Measurements from ENCODE around the gene LRRC75A. TPM values are rescaled to one million over a fixed set of nuclear protein-coding genes. Genes with fewer than 3 reads are reported as not detected.
"Not testable (repeated sequence)": the region's sequence is repeated elsewhere in the genome, so short reads cannot be mapped to it uniquely, and the experiment has no call there.

The LRRC75A gene
- total RNA-seq, 2 experiments from 2014 or later, result 1.5 to 1.7 TPM

DNA sequence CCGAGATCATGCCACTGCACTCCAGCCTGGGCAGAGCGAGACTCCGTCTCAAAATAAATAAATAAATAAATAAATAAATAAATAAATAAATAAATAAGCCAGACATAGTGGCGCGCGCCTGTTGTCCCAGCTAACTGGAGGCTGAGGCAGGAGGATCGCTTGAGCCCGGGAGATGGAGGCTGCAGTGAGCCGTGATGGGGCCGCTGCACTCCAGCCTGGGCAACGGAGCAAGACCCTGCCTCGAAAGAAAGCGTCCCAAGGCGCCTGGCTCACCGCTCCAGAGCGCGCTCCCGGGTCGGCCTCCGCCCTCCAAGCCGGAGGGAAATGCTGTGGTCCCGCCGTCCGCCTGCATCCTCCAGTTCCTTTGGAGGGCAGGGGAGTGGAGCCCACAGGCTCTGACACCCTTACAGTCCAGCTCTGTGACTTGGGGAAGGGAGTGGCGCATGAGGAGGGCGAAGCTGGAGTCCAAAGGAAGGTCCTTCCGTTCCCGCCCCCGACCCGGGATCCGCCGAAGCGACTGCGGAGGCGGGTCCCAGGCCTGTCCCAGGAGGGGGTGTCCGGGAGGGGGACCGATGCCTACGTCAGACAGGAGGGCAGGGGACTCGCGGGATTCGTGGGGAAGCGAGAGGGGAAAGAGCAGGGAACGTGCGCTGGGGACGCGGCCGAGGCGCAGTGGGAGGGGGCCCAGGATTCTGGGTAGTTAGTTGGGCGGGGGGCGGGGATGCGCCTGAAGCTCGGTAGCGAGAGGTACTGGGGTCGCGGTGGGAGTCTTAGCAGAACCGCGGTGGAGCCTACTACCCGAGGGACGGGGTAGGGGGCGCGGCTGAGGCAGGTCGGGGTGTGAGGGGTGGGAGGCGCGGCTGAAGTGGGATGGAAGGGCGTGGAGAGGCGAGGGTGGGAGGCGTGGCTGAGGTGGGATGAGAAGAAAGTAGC lies 85.0 kb downstream of the LRRC75A start:
- no peaks in the 10 kb centered on the region for H3K9me3 Mint-ChIP-seq
- H3K4me3 Mint-ChIP-seq, result peak overlapping the region; percentile 37
- H3K27me3 Mint-ChIP-seq, result peaks cover 18% of the 10 kb centered on the region
- DNase-seq, result no peak
- no peak overlapping the region for H3K27ac Mint-ChIP-seq
- no peaks in the 10 kb centered on the region for H3K36me3 Mint-ChIP-seq
- peaks cover 3% of the 10 kb centered on the region for H3K4me1 Mint-ChIP-seq

DNA sequence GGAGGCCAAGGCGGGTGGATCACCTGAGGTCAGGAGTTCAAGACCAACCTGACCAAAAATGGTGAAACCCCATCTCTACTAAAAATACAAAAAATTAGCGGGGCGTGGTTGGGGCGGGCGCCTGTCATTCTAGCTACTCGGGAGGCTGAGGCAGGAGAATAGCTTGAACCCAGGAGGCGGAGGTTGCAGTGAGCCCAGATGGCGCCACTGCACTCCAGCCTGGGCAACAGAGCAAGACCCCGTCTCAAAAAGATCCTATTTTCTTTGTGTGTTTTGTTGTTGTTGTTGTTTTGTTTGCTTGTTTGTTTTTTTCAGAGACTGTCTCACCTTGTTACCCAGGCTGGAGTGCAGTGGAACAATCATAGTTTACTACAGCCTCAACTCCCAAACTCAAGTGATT lies 88.1 kb downstream of the LRRC75A start:
- peaks cover 26% of the 10 kb centered on the region for H3K27me3 Mint-ChIP-seq
- H3K4me1 Mint-ChIP-seq, DNase-seq, H3K36me3 Mint-ChIP-seq, H3K4me3 Mint-ChIP-seq, H3K27ac Mint-ChIP-seq, H3K9me3 Mint-ChIP-seq: not testable (repeated sequence)

DNA sequence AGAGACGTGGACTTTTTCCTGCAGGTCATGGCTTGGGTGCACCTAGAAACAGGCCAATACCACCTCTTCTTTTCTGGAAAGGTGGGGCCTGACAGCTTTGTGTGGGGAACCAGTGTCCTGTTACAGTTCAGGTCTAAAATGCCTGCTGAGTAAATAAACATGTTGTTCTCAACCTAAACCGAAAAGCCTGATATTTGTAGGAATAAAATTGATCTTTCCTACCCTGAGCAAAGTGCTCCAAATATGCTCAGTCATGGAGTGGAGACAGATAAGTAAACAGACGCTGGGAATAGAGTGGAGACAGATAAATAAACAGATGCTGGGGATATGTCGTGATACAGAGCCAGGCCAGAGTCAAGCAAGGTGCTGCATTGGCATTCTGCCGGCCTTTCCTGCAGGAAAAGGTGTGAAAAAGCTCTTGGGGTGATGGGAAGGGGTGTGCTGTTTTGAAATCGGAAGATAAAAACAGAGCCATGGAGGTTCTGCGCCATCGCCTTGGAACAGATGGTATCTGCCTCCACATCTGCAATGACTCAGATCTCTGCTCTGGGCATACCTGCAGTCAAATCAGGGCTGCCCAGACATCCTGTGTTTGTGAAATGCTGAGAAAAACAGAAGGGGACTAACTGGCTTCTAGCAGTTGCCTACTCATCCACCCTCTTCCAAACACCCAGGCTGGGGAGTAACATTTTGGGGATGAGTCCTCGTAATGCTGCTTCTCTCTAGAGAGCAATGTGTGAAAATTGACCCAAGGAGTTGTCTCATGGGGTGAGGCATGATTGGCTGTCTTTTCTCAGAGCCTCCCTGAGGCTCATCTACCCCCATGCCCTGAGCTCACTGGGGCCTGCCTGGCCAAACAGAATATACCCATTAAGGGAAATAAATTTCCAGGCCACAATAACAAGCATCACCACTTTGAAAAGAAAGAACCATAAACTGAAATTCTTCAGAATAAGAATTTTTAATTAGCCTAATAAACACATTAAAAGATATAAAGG lies 93.4 kb downstream of the LRRC75A start:
- H3K36me3 Mint-ChIP-seq, result no peaks in the 10 kb centered on the region
- H3K9me3 Mint-ChIP-seq, result no peaks in the 10 kb centered on the region
- no peak for DNase-seq
- peaks cover 6% of the 10 kb centered on the region for H3K4me1 Mint-ChIP-seq
- no peak overlapping the region for H3K4me3 Mint-ChIP-seq
- H3K27ac Mint-ChIP-seq, result no peak overlapping the region
- peaks cover 8% of the 10 kb centered on the region for H3K27me3 Mint-ChIP-seq

GRCh38 chr17:16396693-16397092 lies 95.3 kb downstream of the LRRC75A start:
- H3K27ac Mint-ChIP-seq, H3K4me1 Mint-ChIP-seq, H3K27me3 Mint-ChIP-seq, DNase-seq, H3K4me3 Mint-ChIP-seq, H3K36me3 Mint-ChIP-seq, H3K9me3 Mint-ChIP-seq: not testable (repeated sequence)

- DNase-seq, H3K4me3 Mint-ChIP-seq, H3K36me3 Mint-ChIP-seq, H3K4me1 Mint-ChIP-seq, H3K27ac Mint-ChIP-seq, H3K27me3 Mint-ChIP-seq, H3K9me3 Mint-ChIP-seq: not testable (repeated sequence)
Observed at GRCh38 chr17:16395887-16396286, 96.1 kb downstream of the LRRC75A start.

- not testable (repeated sequence) for H3K9me3 Mint-ChIP-seq, H3K27me3 Mint-ChIP-seq, DNase-seq, H3K27ac Mint-ChIP-seq, H3K36me3 Mint-ChIP-seq, H3K4me3 Mint-ChIP-seq, H3K4me1 Mint-ChIP-seq
Observed at GRCh38 chr17:16392491-16392890, 99.5 kb downstream of the LRRC75A start.

Other genes with a start within 250 kb of the LRRC75A start
- gene CENPV, start 138.7 kb downstream of the LRRC75A start, total RNA-seq, result 100 to 1,000 TPM; 145 to 154 TPM
- gene UBB, start 111.1 kb downstream of the LRRC75A start, total RNA-seq, result 1,000 to 10,000 TPM; 1,498 to 1,547 TPM
- 10 to 100 TPM; 34.4 to 40.2 TPM for gene TRPV2, start 76.6 kb downstream of the LRRC75A start, total RNA-seq
- 1 to 10 TPM; 7.2 to 9.8 TPM for gene ZNF287, start 77.0 kb upstream of the LRRC75A start, total RNA-seq
- 1 to 10 TPM; 3.9 to 4.0 TPM for gene ZNF624, start 161.7 kb upstream of the LRRC75A start, total RNA-seq
- 1 to 10 TPM; 2.0 to 2.1 TPM for gene CCDC144A, start 198.0 kb upstream of the LRRC75A start, total RNA-seq

Measured in activated naive CD8-positive, alpha-beta T cell treated with anti-CD3 and anti-CD28 coated beads for 36 hours (primary cell).